Naive thymus-derived CD4-positive, alpha-beta T cell (primary cell): ENCODE data around the gene OPA3. TPM values are rescaled to one million over a fixed set of nuclear protein-coding genes. Genes with fewer than 3 reads are reported as not detected.

Source experiments
- ATAC-seq: fragments of 150-1000 bp; cut with Tn5 transposase; 2 replicates; pipeline ENCODE4 v1.10.0; 2021; ENCODE audit warnings: mild to moderate bottlenecking, moderate library complexity
- CTCF ChIA-PET: fragments of 350-600 bp; sonication (Branson Sonifier 250); formaldehyde crosslinking; loops from one replicate; lab custom pipeline; 2021; ENCODE audit warnings: antibody characterized with exemption; lab: Charles Lee
- POLR2A ChIA-PET: fragments of 350-600 bp; sonication (Branson Sonifier 250); formaldehyde crosslinking; loops from one replicate; lab custom pipeline; 2021; ENCODE audit warnings: antibody characterized with exemption, inconsistent platforms; lab: Charles Lee
- DNase-seq, 9 donors: peaks; one replicate each; pipeline versions ENCODE4 v3.0.0 to v3.0.0-alpha.2; 2020 to 2022; ENCODE audit warnings: mixed read lengths in 1 of 9
- H3K27ac ChIP-seq: one replicate; pipeline ENCODE4 v1.7.0; 2013; ENCODE audit warnings: mild to moderate bottlenecking, low read depth, low read length, moderate library complexity
- H3K27me3 ChIP-seq, 2 donors: one replicate each; pipeline ENCODE4 v1.7.0; 2013; ENCODE audit warnings: low read length in 2 of 2, mild to moderate bottlenecking in 2 of 2, moderate library complexity in 2 of 2; ENCODE audit not compliant: control insufficient read depth in 2 of 2, insufficient read depth in 2 of 2
- H3K36me3 ChIP-seq, 3 experiments: 1 replicate in 2 of 3; 2 replicates in 1 of 3; pipeline ENCODE4 v1.7.0; 2013; ENCODE audit warnings: low read length in 3 of 3, mild to moderate bottlenecking in 3 of 3, moderate library complexity in 1 of 3; ENCODE audit not compliant: insufficient read depth in 3 of 3, control insufficient read depth in 2 of 3
- H3K4me1 ChIP-seq, 2 donors: one replicate each; pipeline ENCODE4 v1.7.0; 2013; ENCODE audit warnings: low read length in 2 of 2, mild to moderate bottlenecking in 2 of 2, moderate library complexity in 1 of 2; ENCODE audit not compliant: control insufficient read depth in 2 of 2, insufficient read depth in 2 of 2
- H3K4me3 ChIP-seq: 2 replicates; pipeline ENCODE4 v1.7.0; 2013; ENCODE audit warnings: mild to moderate bottlenecking, low read length
- H3K9me3 ChIP-seq, 3 experiments: 1 replicate in 2 of 3; 2 replicates in 1 of 3; pipeline ENCODE4 v1.7.0; 2013; ENCODE audit warnings: low read length in 3 of 3; ENCODE audit not compliant: control insufficient read depth in 2 of 3
- H3K27ac Mint-ChIP-seq, 9 donors: one replicate each; pipeline ENCODE4 v1.8.0; 2020 to 2022; ENCODE audit warnings: mixed read lengths in 9 of 9, mild to moderate bottlenecking in 8 of 9, moderate library complexity in 5 of 9, inconsistent platforms in 2 of 9
- H3K27me3 Mint-ChIP-seq, 5 donors: one replicate each; pipeline ENCODE4 v1.8.0; 2021 to 2022; ENCODE audit warnings: mixed read lengths in 5 of 5, mild to moderate bottlenecking in 1 of 5
- H3K36me3 Mint-ChIP-seq, 5 donors: one replicate each; pipeline ENCODE4 v1.8.0; 2020 to 2022; ENCODE audit warnings: mixed read lengths in 5 of 5, mild to moderate bottlenecking in 3 of 5, inconsistent platforms in 1 of 5
- H3K4me1 Mint-ChIP-seq, 7 donors: one replicate each; pipeline ENCODE4 v1.8.0; 2020 to 2022; ENCODE audit warnings: mixed read lengths in 7 of 7, mild to moderate bottlenecking in 3 of 7, inconsistent platforms in 1 of 7
- H3K4me3 Mint-ChIP-seq, 10 donors: one replicate each; pipeline ENCODE4 v1.8.0; 2020 to 2022; ENCODE audit warnings: mild to moderate bottlenecking in 10 of 10, mixed read lengths in 10 of 10, moderate library complexity in 6 of 10, inconsistent platforms in 2 of 10
- H3K9me3 Mint-ChIP-seq, 11 donors: one replicate each; pipeline ENCODE4 v1.8.0; 2020 to 2022; ENCODE audit warnings: mixed read lengths in 11 of 11, mild to moderate bottlenecking in 4 of 11, inconsistent platforms in 1 of 11, moderate library complexity in 1 of 11
- intact Hi-C, 2 donors: fragments of 100-400 bp; cut with micrococcal nuclease; formaldehyde crosslinking; loops; one replicate each; pipeline ENCODE4 v1.15.1; 2023
- polyA plus RNA-seq, 2 donors: library from polyadenylated mRNA; unstranded; fragments of 300-500 nt; fragmentation: Illumina TruSeq; gene quantifications; one replicate each; pipeline ENCODE4 v1.2.3, GENCODE V29; 2021
- total RNA-seq, 6 experiments: library from RNA in 5 of 6; stranded (reverse) in 5 of 6; gene quantifications; 1 replicate in 5 of 6; 2 replicates in 1 of 6; pipeline ENCODE4 v1.2.3 and lab custom pipeline; 2021 to 2026

OPA3 gene
- total and polyA plus RNA-seq, 7 experiments from 2014 or later, result 7.8 to 26.1 (median 9.1) TPM

DNA sequence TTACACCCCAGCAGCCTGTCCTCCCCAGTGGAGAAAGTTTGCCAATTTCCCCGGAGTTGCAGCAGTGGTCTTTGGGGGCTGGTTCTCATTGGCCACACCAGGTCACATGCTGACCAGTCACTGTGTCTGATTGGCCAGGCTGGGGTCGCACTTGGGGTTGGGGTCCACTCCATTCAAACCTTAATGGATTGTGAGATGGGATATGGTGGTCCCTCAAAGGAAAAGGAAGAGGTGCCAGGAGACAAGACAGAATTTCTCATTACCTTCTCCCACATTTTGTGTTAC lies 82.9 kb downstream of the OPA3 start:
- Mint-ChIP-seq H3K27me3 (peaks cover 0 to 22% (median 0%) of the 10 kb centered on the region in 5 donors), H3K27ac (peak overlapping the region in 1 of 9 donors; percentile 44), H3K9me3 (no peaks in the 10 kb centered on the region), H3K4me3 (no peak overlapping the region), H3K36me3 (peaks cover 0 to 11% (median 4%) of the 10 kb centered on the region in 5 donors), H3K4me1 (peaks cover 30 to 51% (median 40%) of the 10 kb centered on the region in 7 donors)
- intact Hi-C loops, result no loop called here
- no peaks in the 10 kb centered on the region for H3K27me3 ChIP-seq
- no peak for ATAC-seq
- peaks cover 25 to 33% of the 10 kb centered on the region in 2 donors for H3K4me1 ChIP-seq
- H3K4me3 ChIP-seq, result no peak overlapping the region
- DNase-seq, result no peak
- H3K27ac ChIP-seq, result no peak overlapping the region
- ChIA-PET POLR2A (interaction anchor here (0.6 kb wide), 1 partner anchor 70 kb away, joined by 4 read pairs; no protein-coding TSS in a partner anchor), CTCF (interaction anchor here (1.0 to 1.1 kb wide), 2 partner anchors 23 to 56 kb away, joined by 3 read pairs; no protein-coding TSS in a partner anchor)
- H3K36me3 ChIP-seq, result no peaks in the 10 kb centered on the region
- H3K9me3 ChIP-seq, result no peaks in the 10 kb centered on the region

- Histone ChIP-seq H3K4me3 (no peak overlapping the region), H3K4me1 (peaks cover 27 to 36% of the 10 kb centered on the region in 2 donors), H3K27ac (no peak overlapping the region), H3K9me3 (no peaks in the 10 kb centered on the region), H3K36me3 (no peaks in the 10 kb centered on the region), H3K27me3 (no peaks in the 10 kb centered on the region)
- ChIA-PET POLR2A (interaction anchor here (0.6 kb wide), 1 partner anchor 69 kb away, joined by 4 read pairs; no protein-coding TSS in a partner anchor), CTCF (interaction anchor here (0.6 to 1.1 kb wide), 3 partner anchors 22 to 156 kb away, joined by 3 read pairs; no protein-coding TSS in a partner anchor)
- H3K4me3 Mint-ChIP-seq, result peak overlapping the region in 4 of 10 donors; percentile 31 to 51 (median 44)
- no peak for ATAC-seq
- intact Hi-C loops, result no loop called here
- H3K4me1 Mint-ChIP-seq, result peaks cover 30 to 48% (median 41%) of the 10 kb centered on the region in 7 donors
- H3K9me3 Mint-ChIP-seq, result no peaks in the 10 kb centered on the region
- peaks cover 0 to 11% (median 4%) of the 10 kb centered on the region in 5 donors for H3K36me3 Mint-ChIP-seq
- H3K27me3 Mint-ChIP-seq, result peaks cover 0 to 23% (median 0%) of the 10 kb centered on the region in 5 donors
- DNase-seq, result no peak
- H3K27ac Mint-ChIP-seq, result peak overlapping the region in 3 of 9 donors; percentile 54 to 65 (median 64)
Observed at GRCh38 chr19:45500918-45501729, 83.5 kb downstream of the OPA3 start.

DNA sequence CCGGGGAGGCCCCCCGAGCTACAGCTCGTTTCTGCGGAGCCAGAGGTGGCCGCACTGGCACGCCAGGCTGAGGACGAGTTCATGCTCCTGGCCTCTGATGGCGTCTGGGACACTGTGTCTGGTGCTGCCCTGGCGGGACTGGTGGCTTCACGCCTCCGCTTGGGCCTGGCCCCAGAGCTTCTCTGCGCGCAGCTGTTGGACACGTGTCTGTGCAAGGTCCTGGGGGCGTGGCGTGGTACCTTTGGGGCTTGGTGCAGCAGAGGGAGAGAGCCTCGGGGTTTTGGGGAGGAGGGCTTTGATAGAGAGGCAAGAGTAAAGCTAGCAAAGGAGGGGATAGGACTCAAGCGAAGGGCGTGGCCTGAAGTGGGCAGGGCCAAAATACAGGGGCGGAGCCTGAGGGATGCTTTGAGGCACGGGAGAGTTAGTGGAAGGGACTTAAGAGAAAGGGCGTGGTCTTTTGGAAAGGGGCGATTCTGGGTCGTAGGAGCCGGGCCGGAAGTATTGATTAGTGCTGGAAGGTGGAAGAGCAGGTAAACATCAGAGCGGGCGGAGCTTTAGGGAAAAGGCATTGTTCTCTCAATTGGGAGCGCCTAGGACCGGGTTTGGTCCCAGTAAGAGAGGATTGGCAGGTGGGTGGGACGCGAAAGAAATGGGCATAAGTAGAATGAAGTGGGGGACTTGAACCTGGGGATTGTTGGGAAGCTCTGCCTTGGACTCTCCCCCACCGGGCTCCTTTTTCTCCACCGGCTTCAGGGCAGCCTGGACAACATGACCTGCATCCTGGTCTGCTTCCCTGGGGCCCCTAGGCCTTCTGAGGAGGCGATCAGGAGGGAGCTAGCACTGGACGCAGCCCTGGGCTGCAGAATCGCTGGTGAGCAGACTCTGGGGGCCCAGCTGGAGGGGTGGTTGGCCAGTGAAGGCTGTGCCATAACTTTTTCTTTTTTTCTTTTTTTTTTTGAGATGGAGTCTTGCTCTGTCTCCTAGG lies 85.1 kb downstream of the OPA3 start:
- Mint-ChIP-seq H3K4me3 (peak overlapping the region; percentile 35 to 97 (median 74)), H3K36me3 (peaks cover 0 to 9% (median 4%) of the 10 kb centered on the region in 5 donors), H3K27me3 (peaks cover 0 to 35% (median 7%) of the 10 kb centered on the region in 5 donors), H3K27ac (peak overlapping the region in 8 of 9 donors; percentile 3 to 81 (median 54)), H3K9me3 (no peaks in the 10 kb centered on the region), H3K4me1 (peaks cover 28 to 45% (median 41%) of the 10 kb centered on the region in 7 donors)
- H3K4me3 ChIP-seq, result peak overlapping the region; percentile 62
- no peaks in the 10 kb centered on the region for H3K36me3 ChIP-seq
- ChIA-PET POLR2A (interaction anchor here (0.8 to 1.9 kb wide), 8 partner anchors 8 to 384 kb away, joined by 3 to 7 read pairs (median 4); partner anchors contain the start of gene VASP), CTCF (interaction anchor here (0.6 to 1.8 kb wide), 5 partner anchors 10 to 407 kb away, joined by 3 to 12 read pairs (median 4); no protein-coding TSS in a partner anchor)
- H3K4me1 ChIP-seq, result peaks cover 28 to 35% of the 10 kb centered on the region in 2 donors
- peak; percentile 18 for ATAC-seq
- intact Hi-C loops, result loop anchor here in 1 of 2 donors (5.0 kb wide), 1 partner anchor 497 kb away; the partner anchor contains the start of gene RELB
- no peaks in the 10 kb centered on the region for H3K27me3 ChIP-seq
- DNase-seq, result peak in 8 of 9 donors; percentile 46 to 68 (median 61)
- no peaks in the 10 kb centered on the region for H3K9me3 ChIP-seq
- H3K27ac ChIP-seq, result no peak overlapping the region

DNA sequence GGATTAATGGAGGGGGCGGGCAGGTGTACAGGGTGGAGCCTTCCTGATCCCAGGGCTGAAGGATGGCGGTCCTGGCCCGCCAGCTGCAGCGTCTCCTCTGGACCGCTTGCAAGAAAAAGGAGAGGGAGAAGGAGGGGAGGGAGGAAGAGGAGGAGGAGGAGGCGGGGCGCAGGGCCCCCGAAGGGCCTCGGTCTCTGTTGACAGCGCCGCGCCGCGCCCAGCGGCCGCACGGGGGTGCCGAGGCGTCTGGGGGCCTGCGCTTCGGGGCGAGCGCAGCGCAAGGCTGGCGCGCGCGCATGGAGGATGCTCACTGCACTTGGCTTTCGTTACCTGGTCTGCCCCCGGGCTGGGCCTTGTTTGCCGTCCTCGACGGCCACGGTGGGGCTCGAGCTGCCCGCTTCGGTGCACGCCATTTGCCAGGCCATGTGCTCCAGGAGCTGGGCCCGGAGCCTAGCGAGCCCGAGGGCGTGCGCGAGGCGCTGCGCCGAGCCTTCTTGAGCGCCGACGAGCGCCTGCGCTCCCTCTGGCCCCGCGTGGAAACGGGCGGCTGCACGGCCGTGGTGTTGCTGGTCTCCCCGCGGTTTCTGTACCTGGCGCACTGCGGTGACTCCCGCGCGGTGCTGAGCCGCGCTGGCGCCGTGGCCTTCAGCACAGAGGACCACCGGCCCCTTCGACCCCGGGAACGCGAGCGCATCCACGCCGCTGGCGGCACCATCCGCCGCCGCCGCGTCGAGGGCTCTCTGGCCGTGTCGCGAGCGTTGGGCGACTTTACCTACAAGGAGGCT lies 86.0 kb downstream of the OPA3 start, which contains the start of gene PPM1N:
PPM1N (plus strand) TSS at position 33 of the 785 bp plus-strand sequence; CDS start at position 63, 30 bp downstream.
- intact Hi-C loops, result loop anchor here in 1 of 2 donors (1.0 to 5.0 kb wide), 3 partner anchors 25 to 496 kb away; partner anchors contain the start of gene RELB
- DNase-seq (peak; percentile 49 to 67 (median 60)), ATAC-seq (peak; percentile 65)
- Mint-ChIP-seq H3K9me3 (no peaks in the 10 kb centered on the region), H3K27me3 (peaks cover 0 to 35% (median 7%) of the 10 kb centered on the region in 5 donors), H3K4me1 (peaks cover 28 to 48% (median 42%) of the 10 kb centered on the region in 7 donors), H3K27ac (peak within 1 kb of the TSS; percentile 63 to 90 (median 79)), H3K4me3 (peak within 1 kb of the TSS; percentile 84 to 97 (median 88)), H3K36me3 (peaks cover 0 to 9% (median 4%) of the 10 kb centered on the region in 5 donors)
- POLR2A ChIA-PET, result interaction anchor here (0.8 to 1.9 kb wide), 7 partner anchors 9 to 384 kb away, joined by 3 to 7 read pairs (median 4); partner anchors contain the start of gene VASP
- peak within 1 kb of the TSS; percentile 71 for H3K4me3 ChIP-seq
- H3K9me3 ChIP-seq, result no peaks in the 10 kb centered on the region
- peaks cover 28 to 35% of the 10 kb centered on the region in 2 donors for H3K4me1 ChIP-seq
- no peaks in the 10 kb centered on the region for H3K27me3 ChIP-seq
- CTCF ChIA-PET, result interaction anchor here (0.6 to 1.8 kb wide), 5 partner anchors 11 to 802 kb away, joined by 3 to 12 read pairs (median 4); no protein-coding TSS in a partner anchor
- H3K27ac ChIP-seq, result peak within 1 kb of the TSS; percentile 11
- H3K36me3 ChIP-seq, result no peaks in the 10 kb centered on the region

GRCh38 chr19:45497791-45498190 lies 86.8 kb downstream of the OPA3 start:
- CTCF ChIA-PET, result interaction anchor here (0.6 to 1.6 kb wide), 2 partner anchors 19 to 801 kb away, joined by 3 to 4 read pairs; no protein-coding TSS in a partner anchor
- ATAC-seq (no peak), DNase-seq (no peak)
- Histone ChIP-seq H3K36me3 (no peaks in the 10 kb centered on the region), H3K4me3 (no peak overlapping the region), H3K4me1 (peaks cover 28 to 35% of the 10 kb centered on the region in 2 donors), H3K27me3 (no peaks in the 10 kb centered on the region), H3K27ac (no peak overlapping the region), H3K9me3 (no peaks in the 10 kb centered on the region)
- POLR2A ChIA-PET, result interaction anchor here (0.6 kb wide), 1 partner anchor 8 kb away, joined by 3 read pairs; no protein-coding TSS in a partner anchor
- intact Hi-C loops, result loop anchor here (1.0 to 5.0 kb wide), 7 partner anchors 9 to 495 kb away; partner anchors contain the start of genes OPA3 (in 1 of the 2) and RELB (in 1 of the 2)
- H3K4me1 Mint-ChIP-seq, result peaks cover 28 to 52% (median 48%) of the 10 kb centered on the region in 7 donors
- H3K36me3 Mint-ChIP-seq, result peaks cover 0 to 9% (median 4%) of the 10 kb centered on the region in 5 donors
- peak overlapping the region; percentile 73 to 97 (median 84) for H3K4me3 Mint-ChIP-seq
- peaks cover 5 to 37% (median 10%) of the 10 kb centered on the region in 5 donors for H3K27me3 Mint-ChIP-seq
- H3K9me3 Mint-ChIP-seq, result no peaks in the 10 kb centered on the region
- H3K27ac Mint-ChIP-seq, result peak overlapping the region in 6 of 9 donors; percentile 22 to 87 (median 66)
